A549 (cell line): ENCODE data around the gene CENPV. TPM values are rescaled to one million over a fixed set of nuclear protein-coding genes. Genes with fewer than 3 reads are reported as not detected.
"Not testable (repeated sequence)": the region's sequence is repeated elsewhere in the genome, so short reads cannot be mapped to it uniquely, and the experiment has no call there.

ENCODE experiments used
- ATAC-seq, 2 experiments: fragments of 200-7000 bp in 1 of 2; fragments of >200 bp in 1 of 2; cut with Nextera tagmentation in 1 of 2; cut with Tn5 transposase in 1 of 2; 3 replicates each; pipeline versions ENCODE4 v1.8.0 to v1.9.1; 2018 to 2020; ENCODE audit warnings: mild to moderate bottlenecking in 1 of 2, moderate library complexity in 1 of 2
- CTCF ChIA-PET: fragments of 300-600 bp; sonication (Branson Sonifier 250); formaldehyde crosslinking; extraction: SDS; loops from one replicate; lab custom pipeline; 2021; ENCODE audit warnings: antibody characterized with exemption, inconsistent platforms; lab: Yijun Ruan, JAX
- POLR2A ChIA-PET: fragments of 350-600 bp; formaldehyde crosslinking; extraction: SDS; loops from one replicate; lab custom pipeline; 2021; ENCODE audit warnings: antibody characterized with exemption, inconsistent platforms; lab: Yijun Ruan, JAX
- DNase-seq, 2 experiments: peaks; one replicate each; pipeline versions ENCODE4 v3.0.0 to v3.0.0-alpha.2; 2011 to 2016; ENCODE audit warnings: low read depth in 1 of 2, low spot score in 1 of 2
- FAIRE-seq: peaks from 2 replicates; lab custom pipeline; 2011; peaks lifted over from hg19 to GRCh38; lab: Jason Lieb, UNC
- H3K27ac ChIP-seq, 2 experiments: fragments of >200 bp; sonication (Bioruptor Twin); formaldehyde crosslinking; 3 replicates each; pipeline ENCODE4 v1.5.1; 2016 to 2017
- H3K4me1 ChIP-seq: fragments of >200 bp; sonication (Bioruptor Twin); formaldehyde crosslinking; 3 replicates; pipeline ENCODE4 v1.6.1; 2016
- H3K4me2 ChIP-seq: fragments of >200 bp; sonication (Bioruptor Twin); formaldehyde crosslinking; 3 replicates; pipeline ENCODE4 v1.6.1; 2016
- H3K4me3 ChIP-seq: fragments of >200 bp; sonication (Bioruptor Twin); formaldehyde crosslinking; 3 replicates; pipeline ENCODE4 v1.5.1; 2016
- H3K9me3 ChIP-seq: fragments of >200 bp; sonication (Bioruptor Twin); formaldehyde crosslinking; 3 replicates; pipeline ENCODE4 v1.6.1; 2016
- CBX8 ChIP-seq: fragments of 200-600 bp; sonication (generic); IDR thresholded peaks from 2 replicates; pipeline ENCODE4 v1.6.1; 2016
- EP300 ChIP-seq, 2 experiments: fragments of >200 bp; sonication (Bioruptor Twin); formaldehyde crosslinking; IDR thresholded peaks; 2 replicates in 1 of 2; 3 replicates in 1 of 2; pipeline ENCODE4 v1.6.1; 2016 to 2017
- FOSB ChIP-seq: fragments of 250-450 bp; sonication (Bioruptor Pico); IDR thresholded peaks from 2 replicates; pipeline ENCODE4 v1.5.0; 2020; ENCODE audit warnings: mild to moderate bottlenecking, moderate library complexity
- FOSL2 ChIP-seq, 2 experiments: fragments of 450-650 bp in 1 of 2; fragments of >200 bp in 1 of 2; sonication (Bioruptor Twin) in 1 of 2; formaldehyde crosslinking; IDR thresholded peaks; 2 replicates each; pipeline versions ENCODE4 v1.5.0 to v1.6.1; 2016 to 2020; ENCODE audit warnings: mild to moderate bottlenecking in 1 of 2, moderate library complexity in 1 of 2
- GATA3 ChIP-seq: IDR thresholded peaks from 2 replicates; pipeline ENCODE4 v1.6.1; 2012; ENCODE audit warnings: borderline replicate concordance
- JUNB ChIP-seq: fragments of >200 bp; sonication (Bioruptor Twin); formaldehyde crosslinking; IDR thresholded peaks from 2 replicates; pipeline ENCODE4 v1.6.1; 2016
- KDM1A ChIP-seq: fragments of 200-600 bp; sonication (generic); IDR thresholded peaks from 2 replicates; pipeline ENCODE4 v1.6.1; 2016; ENCODE audit warnings: low read depth, mild to moderate bottlenecking
- PHF8 ChIP-seq: fragments of 200-600 bp; sonication (generic); IDR thresholded peaks from 2 replicates; pipeline ENCODE4 v1.6.1; 2016; ENCODE audit warnings: low read depth, mild to moderate bottlenecking, antibody characterized with exemption, moderate library complexity, borderline replicate concordance
- POLR2A ChIP-seq: IDR thresholded peaks from 2 replicates; pipeline ENCODE4 v1.6.1; 2012; ENCODE audit warnings: mild to moderate bottlenecking, low read length
- SMC3 ChIP-seq: fragments of >200 bp; sonication (Bioruptor Twin); formaldehyde crosslinking; IDR thresholded peaks from 3 replicates; pipeline ENCODE4 v1.6.1; 2018; ENCODE audit warnings: inconsistent platforms
- WGBS: methylation state at CpG from one replicate; pipeline ENCODE4 v1.1.6; 2017; ENCODE audit errors: missing lambda C conversion rate; 5-methylcytosine and 5-hydroxymethylcytosine counted together
- polyA plus RNA-seq, 4 experiments: library from polyadenylated mRNA; depleted of rRNA in 3 of 4; stranded (reverse); fragments of >200 nt; fragmentation: RNase III in 1 of 4; extraction: RNeasy Plus Mini Kit Qiagen cat#74134 plus additional on column Dnase treatment in 1 of 4; gene quantifications; 2 replicates in 3 of 4; 3 replicates in 1 of 4; pipeline ENCODE4 v1.2.3, GENCODE V29; 2011 to 2017
- TF ChIP-seq, protein P1 (sequence below): fragments of 150-350 bp; IDR thresholded peaks from 2 replicates; pipeline ENCODE4 v1.6.1; 2014; ENCODE audit warnings: low read depth, mild to moderate bottlenecking, low read length
- TF ChIP-seq, protein P2 (sequence below): IDR thresholded peaks from 2 replicates; pipeline ENCODE4 v1.6.1; 2012; ENCODE audit warnings: low read depth, borderline replicate concordance
- TF ChIP-seq, protein P3 (sequence below): fragments of 450-650 bp; IDR thresholded peaks from 2 replicates; pipeline ENCODE4 v1.6.1; 2014; ENCODE audit warnings: antibody characterized with exemption
- TF ChIP-seq, protein P4 (sequence below): fragments of >200 bp; sonication (Bioruptor Twin); formaldehyde crosslinking; IDR thresholded peaks from 3 replicates; pipeline ENCODE4 v1.6.1; 2016

CENPV gene
- polyA plus RNA-seq, 2 of the 4 experiments (the other 2 are of a cell fraction): 112 to 202 TPM

DNA sequence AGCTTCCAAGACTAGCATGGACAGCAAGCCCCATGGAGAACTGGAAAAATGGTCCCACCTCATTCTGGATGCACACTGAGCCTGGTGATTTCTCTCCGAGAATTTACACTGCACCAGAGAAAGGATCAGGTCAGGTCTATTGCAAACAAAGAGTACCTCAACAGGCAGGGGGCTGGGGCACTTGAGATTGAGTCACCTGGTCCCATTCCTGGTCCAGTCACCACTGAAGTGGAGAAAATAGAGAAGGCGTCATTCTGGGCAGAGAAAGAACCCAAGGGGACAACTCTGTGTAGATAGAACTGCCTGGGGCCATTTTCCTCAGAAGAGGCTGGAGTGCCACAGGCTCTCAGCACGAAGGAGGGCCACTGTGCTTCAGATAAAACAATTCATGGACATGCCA, 38.4 kb downstream of the CENPV start:
- no peak overlapping the region for H3K27ac ChIP-seq
- ATAC-seq (no peak), FAIRE-seq (no peak), DNase-seq (no peak)
- 81% methylated on average over 3 of the region's 3 CpGs for WGBS
- H3K4me3 ChIP-seq: no peak overlapping the region
- ChIA-PET CTCF (interaction anchor here (2.7 kb wide), 1 partner anchor 10 kb away, joined by 18 read pairs; no protein-coding TSS in a partner anchor), POLR2A (no interaction called here)
- no peak overlapping the region for H3K4me2 ChIP-seq
- TF ChIP-seq EP300 (IDR thresholded peaks at IDR 0.05) (no peak), GATA3 (no peak), CBX8 (no peak)
- no peaks in the 10 kb centered on the region for H3K9me3 ChIP-seq
- H3K4me1 ChIP-seq: peaks cover 13% of the 10 kb centered on the region

DNA sequence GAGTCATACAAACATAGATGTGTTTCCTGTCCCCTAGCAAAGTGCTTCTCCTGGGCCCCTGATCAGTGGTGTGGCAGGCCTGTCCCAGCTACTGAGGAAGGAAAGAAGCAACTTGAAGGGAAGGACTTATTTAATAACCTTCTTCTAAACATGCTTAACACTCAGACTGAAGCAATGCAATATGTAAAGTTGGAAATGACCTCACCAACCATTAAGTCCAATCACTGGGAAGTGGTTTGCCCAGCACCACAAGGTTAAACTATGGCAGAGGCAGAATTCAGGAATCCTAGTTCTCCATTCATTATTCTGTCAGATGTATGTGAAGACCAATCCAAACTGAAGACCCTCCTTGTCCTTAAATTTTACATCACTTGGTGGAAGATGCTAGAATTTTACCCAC, 39.1 kb downstream of the CENPV start:
- POLR2A ChIA-PET: no interaction called here
- no peak for FAIRE-seq
- ATAC-seq: no peak

DNA sequence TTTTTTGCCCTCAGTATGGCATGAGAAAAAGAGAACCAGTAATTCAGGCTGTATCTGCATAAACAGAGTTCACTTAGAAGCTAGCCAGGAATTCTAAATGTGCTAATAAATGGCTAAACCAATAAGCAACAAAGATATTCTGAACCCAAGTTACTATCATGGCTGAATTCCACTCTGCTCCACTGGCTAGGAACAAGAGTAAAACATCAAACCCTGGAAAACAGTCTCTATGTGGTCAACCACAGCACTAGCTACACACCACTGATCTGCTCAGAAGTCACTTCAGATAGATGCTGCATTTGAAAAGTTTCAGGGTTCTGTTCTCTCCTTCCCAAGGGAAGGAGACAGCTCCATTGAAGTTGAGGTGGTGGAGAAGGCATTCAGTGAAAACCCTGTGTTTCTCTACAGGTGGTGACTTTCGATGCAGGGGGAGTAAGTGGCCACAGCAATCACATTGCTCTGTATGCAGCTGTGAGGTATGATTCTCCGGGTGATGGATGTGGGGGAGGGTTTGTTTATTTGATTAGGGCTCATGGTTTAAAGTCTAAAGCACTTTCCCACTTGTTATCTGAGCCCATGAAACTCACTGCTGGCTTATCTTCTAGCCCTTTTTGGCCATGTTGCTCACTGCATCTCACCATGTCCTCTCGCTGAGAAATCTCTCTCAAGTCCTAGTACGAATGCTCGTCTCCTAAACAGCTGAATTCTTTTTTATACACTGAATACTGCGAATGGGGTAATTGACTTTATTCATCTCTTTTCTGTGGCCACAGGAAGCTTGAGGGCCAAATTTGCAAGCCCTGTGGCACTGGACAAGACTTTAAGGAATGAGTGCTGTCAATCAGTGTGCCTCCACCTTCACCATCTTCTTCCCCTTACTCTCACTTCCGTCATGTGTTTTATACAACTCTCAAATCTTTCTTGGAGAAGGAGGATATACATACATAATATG, 39.9 kb downstream of the CENPV start:
- peaks cover 13% of the 10 kb centered on the region for H3K4me1 ChIP-seq
- ATAC-seq (peak; percentile 41 to 60; a peak in 3 of 6 replicates), FAIRE-seq (peak; percentile 36), DNase-seq (peak in 1 of 2 experiments; percentile 19)
- no peaks in the 10 kb centered on the region for H3K9me3 ChIP-seq
- H3K4me3 ChIP-seq: no peak overlapping the region
- peak overlapping the region; percentile 27 for H3K4me2 ChIP-seq
- TF ChIP-seq POLR2A: no peak
- TF ChIP-seq CBX8: no peak
- no peak for TF ChIP-seq EP300 (IDR thresholded peaks at IDR 0.05)
- TF ChIP-seq, protein P1, sequence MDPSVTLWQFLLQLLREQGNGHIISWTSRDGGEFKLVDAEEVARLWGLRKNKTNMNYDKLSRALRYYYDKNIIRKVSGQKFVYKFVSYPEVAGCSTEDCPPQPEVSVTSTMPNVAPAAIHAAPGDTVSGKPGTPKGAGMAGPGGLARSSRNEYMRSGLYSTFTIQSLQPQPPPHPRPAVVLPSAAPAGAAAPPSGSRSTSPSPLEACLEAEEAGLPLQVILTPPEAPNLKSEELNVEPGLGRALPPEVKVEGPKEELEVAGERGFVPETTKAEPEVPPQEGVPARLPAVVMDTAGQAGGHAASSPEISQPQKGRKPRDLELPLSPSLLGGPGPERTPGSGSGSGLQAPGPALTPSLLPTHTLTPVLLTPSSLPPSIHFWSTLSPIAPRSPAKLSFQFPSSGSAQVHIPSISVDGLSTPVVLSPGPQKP: no peak
- 73% methylated on average over 7 of the region's 7 CpGs for WGBS
- CTCF ChIA-PET: interaction anchor here (0.6 to 1.9 kb wide), 7 partner anchors 9 to 40 kb away, joined by 3 to 24 read pairs (median 3); partner anchors contain the start of gene CENPV
- POLR2A ChIA-PET: interaction anchor here (0.6 to 1.0 kb wide), 2 partner anchors 39 to 83 kb away, joined by 3 to 4 read pairs; partner anchors contain the start of gene CENPV
- H3K27ac ChIP-seq: peak overlapping the region in 1 of 2 experiments; percentile 52; a peak in 3 of 6 replicates

More for the DNA sequence above, 39.1 kb downstream of the CENPV start:
- Histone ChIP-seq H3K27ac (no peak overlapping the region), H3K4me1 (peaks cover 13% of the 10 kb centered on the region), H3K9me3 (no peaks in the 10 kb centered on the region), H3K4me3 (no peak overlapping the region), H3K4me2 (no peak overlapping the region; the same call in 2 of the 3 replicates)
- no peak for DNase-seq
- TF ChIP-seq SMC3 (no peak), FOSB (CRISPR knock-in tag) (no peak), FOSL2 (IDR thresholded peaks at IDR 0.05) (no peak), FOSL2 (CRISPR knock-in tag; IDR thresholded peaks at IDR 0.05) (no peak), KDM1A (no peak), PHF8 (no peak), JUNB (no peak)
- TF ChIP-seq, protein P2, sequence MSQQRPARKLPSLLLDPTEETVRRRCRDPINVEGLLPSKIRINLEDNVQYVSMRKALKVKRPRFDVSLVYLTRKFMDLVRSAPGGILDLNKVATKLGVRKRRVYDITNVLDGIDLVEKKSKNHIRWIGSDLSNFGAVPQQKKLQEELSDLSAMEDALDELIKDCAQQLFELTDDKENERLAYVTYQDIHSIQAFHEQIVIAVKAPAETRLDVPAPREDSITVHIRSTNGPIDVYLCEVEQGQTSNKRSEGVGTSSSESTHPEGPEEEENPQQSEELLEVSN: no peak
- TF ChIP-seq, protein P3, sequence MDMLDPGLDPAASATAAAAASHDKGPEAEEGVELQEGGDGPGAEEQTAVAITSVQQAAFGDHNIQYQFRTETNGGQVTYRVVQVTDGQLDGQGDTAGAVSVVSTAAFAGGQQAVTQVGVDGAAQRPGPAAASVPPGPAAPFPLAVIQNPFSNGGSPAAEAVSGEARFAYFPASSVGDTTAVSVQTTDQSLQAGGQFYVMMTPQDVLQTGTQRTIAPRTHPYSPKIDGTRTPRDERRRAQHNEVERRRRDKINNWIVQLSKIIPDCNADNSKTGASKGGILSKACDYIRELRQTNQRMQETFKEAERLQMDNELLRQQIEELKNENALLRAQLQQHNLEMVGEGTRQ: no peak
- TF ChIP-seq, protein P4, sequence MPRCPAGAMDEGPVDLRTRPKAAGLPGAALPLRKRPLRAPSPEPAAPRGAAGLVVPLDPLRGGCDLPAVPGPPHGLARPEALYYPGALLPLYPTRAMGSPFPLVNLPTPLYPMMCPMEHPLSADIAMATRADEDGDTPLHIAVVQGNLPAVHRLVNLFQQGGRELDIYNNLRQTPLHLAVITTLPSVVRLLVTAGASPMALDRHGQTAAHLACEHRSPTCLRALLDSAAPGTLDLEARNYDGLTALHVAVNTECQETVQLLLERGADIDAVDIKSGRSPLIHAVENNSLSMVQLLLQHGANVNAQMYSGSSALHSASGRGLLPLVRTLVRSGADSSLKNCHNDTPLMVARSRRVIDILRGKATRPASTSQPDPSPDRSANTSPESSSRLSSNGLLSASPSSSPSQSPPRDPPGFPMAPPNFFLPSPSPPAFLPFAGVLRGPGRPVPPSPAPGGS: no peak
- CTCF ChIA-PET: interaction anchor here (0.6 to 1.9 kb wide), 4 partner anchors 9 to 39 kb away, joined by 3 to 24 read pairs (median 3); partner anchors contain the start of gene CENPV

DNA sequence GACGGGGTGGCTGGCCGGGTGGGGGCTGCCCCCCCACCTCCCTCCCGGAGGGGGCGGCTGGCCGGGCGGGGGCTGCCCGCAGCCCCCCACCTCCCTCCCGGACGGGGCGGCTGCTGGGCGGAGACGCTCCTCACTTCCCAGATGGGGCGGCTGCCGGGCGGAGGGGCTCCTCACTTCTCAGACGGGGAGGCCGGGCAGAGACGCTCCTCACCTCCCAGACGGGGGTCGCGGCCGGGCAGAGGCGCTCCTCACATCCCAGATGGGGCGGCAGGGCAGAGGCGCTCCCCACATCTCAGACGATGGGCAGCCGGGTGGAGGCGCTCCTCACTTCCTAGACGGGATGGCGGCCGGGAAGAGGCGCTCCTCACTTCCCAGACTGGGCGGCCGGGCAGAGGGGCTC, 41.2 kb downstream of the CENPV start:
- CTCF ChIA-PET: interaction anchor here (1.2 kb wide), 1 partner anchor 26 kb away, joined by 6 read pairs; no protein-coding TSS in a partner anchor

More for the DNA sequence above, 41.2 kb downstream of the CENPV start:
- H3K4me3 ChIP-seq, POLR2A ChIA-PET, H3K4me2 ChIP-seq, FAIRE-seq, DNase-seq, ATAC-seq, H3K9me3 ChIP-seq, H3K27ac ChIP-seq: not testable (repeated sequence)
- 93% methylated on average over 13 of the region's 34 CpGs for WGBS
- H3K4me1 ChIP-seq: peaks cover 13% of the 10 kb centered on the region
